T-helper 9 cell (primary cell): ENCODE data around the gene LARP1B.
A peak's percentile ranks its signal among the peaks of the same experiment; 100 is the strongest.
"Not testable (repeated sequence)": the region's sequence is repeated elsewhere in the genome, so short reads cannot be mapped to it uniquely, and the experiment has no call there.

Experiments used
- DNase-seq: peaks from one replicate; pipeline ENCODE4 v3.0.0-alpha.2; 2020
- total RNA-seq, 2 donors: gene quantifications; one replicate each; lab custom pipeline; 2026; lab: John Stamatoyannopoulos, UW

Gene LARP1B
- total RNA-seq = 26.8 to 35.0 reads per million in 2 donors

DNA sequence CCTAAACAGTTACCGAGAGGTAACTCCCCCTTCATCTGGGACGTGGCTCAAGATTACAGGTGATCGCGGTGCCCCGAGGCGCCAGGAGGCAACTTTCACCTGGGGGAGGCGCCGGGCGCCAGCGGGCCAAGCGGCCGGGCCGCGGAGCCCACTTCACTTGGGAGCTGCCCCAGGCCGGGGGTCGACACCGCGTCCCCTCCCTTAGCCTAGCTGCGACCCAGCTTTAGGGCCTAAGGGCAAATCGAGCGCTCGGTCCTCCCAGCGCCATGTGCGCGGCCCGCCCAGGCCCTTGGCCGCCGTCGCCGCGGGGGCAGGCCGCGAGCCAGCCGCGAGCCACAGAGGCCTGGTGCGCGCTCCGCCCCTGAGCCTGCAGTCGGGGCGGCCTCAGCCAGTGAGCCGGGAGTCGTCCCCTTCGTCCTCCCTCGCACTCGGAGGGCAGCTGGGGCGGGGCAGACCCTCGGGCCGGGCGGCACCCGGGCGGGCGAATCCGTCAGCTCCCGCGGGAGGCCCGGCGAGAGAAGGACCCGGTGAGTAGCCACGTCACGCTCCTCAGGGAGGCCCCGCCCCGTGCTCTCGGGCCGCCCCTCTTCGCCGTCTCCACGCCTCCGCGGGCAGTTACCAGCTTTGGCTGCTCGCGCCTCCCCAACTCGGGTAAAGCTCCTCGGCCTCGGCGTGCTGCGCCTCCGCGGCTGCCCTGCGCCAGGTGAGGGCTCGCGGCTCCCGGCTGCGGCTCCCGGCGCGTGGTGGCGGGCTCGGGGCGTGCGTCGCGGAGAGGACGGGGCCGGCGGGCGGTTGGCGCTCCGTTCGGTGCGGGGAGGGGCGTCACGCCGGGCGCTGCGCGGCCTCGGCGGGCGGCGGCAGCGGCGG, at the start of gene LARP1B:
Gene LARP1B, plus strand, starts transcription at position 614 of the 867 bp plus-strand sequence. CDS start 13,640 bp downstream, outside the sequence.
- peak; percentile 84 for DNase-seq

GRCh38 chr4:128025319-128025718, 35.8 kb upstream of the LARP1B start:
- DNase-seq = no peak

GRCh38 chr4:128029907-128030306, 31.2 kb upstream of the LARP1B start:
- DNase-seq = no peak

GRCh38 chr4:128031756-128032384, 29.2 kb upstream of the LARP1B start:
- DNase-seq = no peak

- DNase-seq = no peak
Measured at GRCh38 chr4:128039568-128039967, 21.5 kb upstream of the LARP1B start.

DNA sequence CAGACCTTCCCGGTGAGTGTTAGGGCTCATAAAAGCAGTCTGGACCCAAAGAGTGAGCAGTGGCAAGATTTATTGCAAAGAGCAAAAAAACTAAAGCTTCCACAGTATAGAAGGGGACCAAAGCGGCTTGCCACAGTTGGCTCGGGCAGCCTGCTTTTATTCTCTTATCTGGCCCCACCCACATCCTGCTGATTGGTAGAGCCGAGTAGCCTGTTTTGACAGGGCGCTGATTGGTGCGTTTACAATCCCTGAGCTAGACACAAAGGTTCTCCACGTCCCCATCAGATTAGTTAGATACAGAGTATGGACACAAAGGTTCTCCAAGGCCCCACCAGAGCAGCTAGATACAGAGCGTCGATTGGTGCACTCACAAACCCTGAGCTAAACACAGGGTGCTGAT, 14.1 kb upstream of the LARP1B start:
- DNase-seq = not testable (repeated sequence)

DNA sequence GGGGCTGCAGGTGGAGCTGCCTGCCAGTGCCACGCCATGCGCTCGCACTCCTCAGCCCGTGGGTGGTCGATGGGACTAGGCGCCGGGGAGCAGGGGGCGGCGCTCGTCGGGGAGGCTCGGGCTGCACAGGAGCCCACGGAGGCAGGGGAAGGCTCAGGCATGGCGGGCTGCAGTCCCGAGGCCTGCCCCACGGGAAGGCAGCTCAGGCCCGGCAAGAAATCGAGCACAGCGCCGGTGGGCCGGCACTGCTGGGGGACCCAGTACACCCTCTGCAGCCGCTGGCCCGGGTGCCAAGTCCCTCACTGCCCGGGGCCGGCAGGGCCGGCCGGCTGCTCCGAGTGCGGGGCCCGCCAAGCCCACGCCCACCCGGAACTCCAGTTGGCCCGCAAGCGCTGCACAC, 13.6 kb upstream of the LARP1B start:
- not testable (repeated sequence) for DNase-seq

DNA sequence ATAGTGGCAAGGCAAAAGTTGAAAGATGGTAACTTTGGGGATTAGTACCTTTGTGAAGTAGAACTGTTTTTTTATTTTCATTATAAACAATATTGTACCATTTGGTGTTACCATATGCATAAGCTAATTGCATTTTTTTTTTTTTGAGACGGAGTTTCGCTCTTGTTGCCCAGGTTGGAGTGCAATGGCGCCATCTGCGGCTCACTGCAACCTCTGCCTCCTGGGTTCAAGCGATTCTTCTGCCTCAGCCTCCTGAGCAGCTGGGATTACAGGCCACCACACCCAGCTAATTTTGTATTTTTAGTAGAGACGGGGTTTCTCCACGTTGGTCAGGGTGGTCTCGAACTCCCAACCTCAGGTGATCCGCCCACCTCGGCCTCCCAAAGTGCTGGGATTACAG, 9.9 kb upstream of the LARP1B start:
- not testable (repeated sequence) for DNase-seq

- not testable (repeated sequence) for DNase-seq
Measured at GRCh38 chr4:128054907-128055306, 6.2 kb upstream of the LARP1B start.

DNA sequence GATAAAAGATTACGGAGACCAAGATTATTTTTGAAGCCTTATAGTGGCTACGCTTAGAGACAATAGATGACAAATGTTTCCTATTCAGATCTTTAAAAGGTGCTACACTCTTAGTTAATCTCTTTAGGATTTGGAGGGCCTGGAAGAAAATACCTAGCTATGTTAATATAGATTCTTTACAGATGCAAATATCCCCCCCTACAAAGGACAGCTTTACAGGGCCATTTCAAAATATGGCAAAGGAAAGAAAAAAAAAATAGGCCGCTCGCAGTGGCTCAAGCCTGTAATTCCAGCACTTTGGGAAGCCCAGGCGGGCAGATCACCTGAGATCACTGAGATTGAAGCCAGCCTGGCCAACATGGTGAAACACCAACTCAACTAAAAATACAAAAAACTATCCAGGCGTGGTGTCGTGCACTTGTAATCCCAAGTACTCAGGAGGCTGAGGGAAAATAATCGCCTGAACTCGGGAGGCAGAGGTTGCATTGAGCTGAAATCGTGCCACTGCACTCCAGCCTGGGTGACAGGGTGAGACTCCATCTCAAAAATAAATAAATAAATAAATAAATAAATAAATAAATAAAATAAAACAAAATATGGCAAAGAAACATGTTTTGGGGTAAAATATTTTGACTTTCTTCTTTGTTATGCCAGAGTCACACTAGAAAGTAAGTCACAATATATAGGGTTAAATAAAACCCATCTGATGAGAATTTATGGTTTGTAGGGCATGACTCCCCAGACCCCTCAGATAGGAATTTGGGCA, 5.5 kb upstream of the LARP1B start:
- DNase-seq = not testable (repeated sequence)

GRCh38 chr4:128056396-128056795, 4.7 kb upstream of the LARP1B start:
- no peak for DNase-seq

DNA sequence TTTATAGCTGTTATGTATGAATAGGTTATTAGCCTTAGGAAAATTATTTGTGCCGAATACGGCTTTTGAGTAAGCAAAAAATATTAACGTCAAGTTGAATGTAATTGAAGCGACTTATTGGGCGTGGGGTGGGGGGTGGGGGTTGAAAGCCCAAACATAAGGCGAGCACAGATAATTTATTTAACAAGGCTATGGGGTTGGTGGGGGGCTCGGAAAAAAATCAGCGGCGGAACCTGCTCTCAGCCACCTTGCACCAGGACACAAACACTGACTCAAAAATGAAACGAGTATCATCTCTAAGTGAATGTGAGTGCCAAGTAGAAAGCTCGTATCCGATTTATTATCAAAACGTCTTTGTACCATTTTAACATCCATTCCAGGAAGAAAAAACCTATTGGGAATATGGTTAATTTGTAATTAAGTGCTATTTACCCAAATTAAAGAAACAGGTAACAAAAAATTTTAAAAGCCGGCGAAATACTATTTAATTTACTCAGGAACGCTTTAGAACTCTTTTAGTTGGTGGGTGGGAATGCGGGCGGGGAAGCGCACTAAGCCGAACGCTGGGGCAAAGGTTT, 902 bp upstream of the LARP1B start:
- DNase-seq = no peak

DNA sequence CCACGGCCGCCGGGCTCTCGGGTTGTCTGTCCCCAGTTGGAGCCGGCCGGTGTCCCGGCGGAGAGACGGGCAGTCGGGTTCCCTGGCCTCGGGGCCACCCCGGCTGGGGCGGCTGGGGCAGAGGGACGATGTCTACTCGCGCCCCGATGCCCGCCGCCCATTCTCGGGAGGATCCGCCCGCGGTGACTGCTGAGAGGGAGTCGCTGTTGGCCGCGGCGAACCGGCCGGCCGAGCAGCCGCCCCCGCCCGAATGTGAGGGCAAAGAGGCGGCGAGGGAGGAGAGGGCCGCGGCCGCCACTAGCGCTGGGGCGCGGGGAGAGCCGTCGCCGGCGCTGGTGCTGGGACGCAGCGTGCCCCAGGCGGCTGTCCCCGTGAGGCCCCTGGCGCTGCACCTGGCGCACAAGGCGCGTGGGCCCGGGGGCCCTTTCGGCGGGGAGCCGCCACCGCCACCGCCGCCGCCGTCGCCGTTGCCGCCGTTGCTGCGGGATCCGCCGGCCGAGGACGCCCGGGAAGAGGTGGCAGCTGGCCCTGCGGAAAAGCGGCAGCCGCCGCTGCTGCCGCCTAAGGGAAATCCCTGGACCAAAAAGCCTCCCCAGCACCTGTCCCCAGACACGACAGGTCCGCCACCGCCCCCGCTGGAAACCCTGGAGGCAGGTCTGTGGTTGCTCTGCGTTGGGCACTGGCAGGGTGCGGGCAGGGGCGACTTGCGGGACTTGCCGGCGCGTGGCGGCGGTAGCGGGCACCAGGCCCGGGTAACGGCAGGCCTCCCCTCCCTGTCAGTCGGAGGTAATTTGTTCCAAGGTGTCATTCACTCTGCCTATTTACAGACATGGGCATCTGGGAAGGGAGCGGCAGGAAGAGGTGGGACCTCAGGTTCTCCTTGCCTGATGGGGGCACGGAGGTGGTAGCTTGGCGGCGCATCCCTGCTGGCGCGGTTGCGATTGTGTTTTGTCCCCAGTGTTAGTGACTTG, 739 bp downstream of the LARP1B start:
- peak; percentile 51 for DNase-seq

DNA sequence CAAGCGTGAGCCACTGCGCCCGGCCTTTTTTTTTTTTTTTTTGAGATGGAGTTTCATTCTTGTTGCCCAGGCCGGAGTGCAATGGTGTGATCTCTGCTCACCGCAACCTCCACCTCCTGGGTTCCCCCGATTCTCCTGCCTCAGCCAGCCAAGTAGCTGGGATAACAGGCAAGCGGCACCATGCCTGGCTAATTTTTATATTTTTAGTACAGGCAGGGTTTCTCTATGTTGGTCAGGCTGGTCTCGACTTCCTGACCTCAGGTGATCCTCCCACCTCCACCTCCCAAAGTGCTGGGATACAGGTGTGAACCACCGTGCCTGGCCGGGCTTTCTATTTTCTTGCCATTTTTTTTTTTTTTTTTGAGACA, 5.3 kb downstream of the LARP1B start:
- not testable (repeated sequence) for DNase-seq

- DNase-seq = no peak
Measured at GRCh38 chr4:128068918-128069317, 7.8 kb downstream of the LARP1B start.

DNA sequence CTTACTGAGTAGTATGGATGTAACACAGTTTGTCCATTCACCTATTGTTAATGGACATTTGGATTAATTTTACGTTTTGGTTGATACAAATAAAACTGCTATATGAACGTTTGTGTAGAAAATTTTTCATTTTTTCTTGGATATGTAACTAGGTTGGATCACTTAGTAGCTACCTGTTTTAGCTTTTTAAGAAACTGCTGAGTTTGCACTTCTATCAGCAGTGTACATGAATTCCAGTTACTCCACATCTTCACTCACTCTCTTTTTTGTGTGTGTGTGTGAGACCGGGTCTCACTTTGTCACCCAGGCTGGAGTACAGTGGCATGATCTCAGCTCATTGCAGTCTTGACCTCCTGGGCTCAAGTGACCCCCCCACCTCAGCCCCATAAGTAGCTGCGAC, 15.4 kb downstream of the LARP1B start:
- no peak for DNase-seq

- DNase-seq = not testable (repeated sequence)
Measured at GRCh38 chr4:128095293-128095692, 34.2 kb downstream of the LARP1B start.

GRCh38 chr4:128107766-128108165, 46.7 kb downstream of the LARP1B start:
- no peak for DNase-seq

- DNase-seq = no peak
Measured at GRCh38 chr4:128123036-128123435, 61.9 kb downstream of the LARP1B start.

DNA sequence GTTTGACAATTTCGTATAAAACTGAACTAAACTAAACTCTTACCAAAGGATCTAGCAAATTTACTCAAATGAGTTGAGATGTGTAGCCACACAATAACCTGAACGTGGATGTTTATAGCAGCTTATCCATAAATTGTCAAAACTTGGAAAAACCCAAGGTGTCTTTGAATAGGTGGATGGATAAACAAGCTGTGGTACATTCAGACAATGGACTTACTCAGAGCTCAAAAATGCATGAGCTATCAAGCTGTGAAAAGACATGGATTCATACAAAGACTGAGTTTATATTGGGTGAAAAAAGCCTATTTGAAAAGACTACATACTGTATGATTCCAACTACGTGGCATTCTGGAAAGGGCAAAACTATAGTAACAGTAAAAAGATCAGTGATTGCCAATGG, 69.5 kb downstream of the LARP1B start:
- DNase-seq = no peak

- DNase-seq = no peak
Measured at GRCh38 chr4:128134925-128135324, 73.8 kb downstream of the LARP1B start.

- no peak for DNase-seq
Measured at GRCh38 chr4:128135391-128135790, 74.3 kb downstream of the LARP1B start.
